MM.1S (cell line): ENCODE measurements around the gene OSBPL1A.

Experiments used
- DNase-seq: peaks from one replicate; pipeline ENCODE4 v3.0.0-alpha.2; 2015
- H2AFZ ChIP-seq: fragments of 300-600 bp; sonication (generic); 2 replicates; pipeline ENCODE4 v1.6.0; 2016; ENCODE audit warnings: antibody characterized with exemption, low read length
- H3F3A ChIP-seq: fragments of 300-600 bp; sonication (generic); 2 replicates; pipeline ENCODE4 v1.6.1; 2016; ENCODE audit warnings: mild to moderate bottlenecking, antibody characterized with exemption, low read length, moderate library complexity, mixed read lengths; ENCODE audit not compliant: insufficient read depth
- H3K27ac ChIP-seq: fragments of 300-600 bp; sonication (generic); 2 replicates; pipeline ENCODE4 v1.5.1; 2016; ENCODE audit warnings: mild to moderate bottlenecking, low read length
- H3K27me3 ChIP-seq: fragments of 300-600 bp; sonication (generic); replicated peaks from 2 replicates; pipeline ENCODE4 v1.6.0; 2016; ENCODE audit warnings: low read length; ENCODE audit not compliant: insufficient read depth
- H3K36me3 ChIP-seq: fragments of 300-600 bp; sonication (generic); replicated peaks from 2 replicates; pipeline ENCODE4 v1.6.1; 2016; ENCODE audit warnings: mild to moderate bottlenecking, low read length, mixed read lengths; ENCODE audit not compliant: insufficient read depth
- H3K4me1 ChIP-seq: fragments of 300-600 bp; sonication (generic); 2 replicates; pipeline ENCODE4 v1.6.1; 2016; ENCODE audit warnings: low read length, mixed read lengths
- H3K4me2 ChIP-seq: fragments of 300-600 bp; sonication (generic); 2 replicates; pipeline ENCODE4 v1.6.0; 2016; ENCODE audit warnings: low read depth, low read length
- H3K4me3 ChIP-seq: fragments of 300-600 bp; sonication (generic); 2 replicates; pipeline ENCODE4 v1.5.1; 2016; ENCODE audit warnings: low read length, mixed read lengths
- H3K79me2 ChIP-seq: fragments of 300-600 bp; sonication (generic); 2 replicates; pipeline ENCODE4 v1.6.1; 2016; ENCODE audit warnings: mixed run types, low read length, mixed read lengths
- H3K9ac ChIP-seq: fragments of 300-600 bp; sonication (generic); 2 replicates; pipeline ENCODE4 v1.6.1; 2016; ENCODE audit warnings: low read length, mixed read lengths
- H3K9me2 ChIP-seq: fragments of 300-600 bp; sonication (generic); replicated peaks from 2 replicates; pipeline ENCODE4 v1.6.1; 2016; ENCODE audit warnings: mild to moderate bottlenecking, low read length, mixed read lengths; ENCODE audit not compliant: insufficient read depth
- H3K9me3 ChIP-seq: fragments of 300-600 bp; sonication (generic); replicated peaks from 2 replicates; pipeline ENCODE4 v1.6.1; 2016; ENCODE audit warnings: mild to moderate bottlenecking, low read length, mixed read lengths; ENCODE audit not compliant: insufficient read depth
- H4K20me1 ChIP-seq: fragments of 300-600 bp; sonication (generic); 2 replicates; pipeline ENCODE4 v1.6.1; 2016; ENCODE audit warnings: mild to moderate bottlenecking, low read length, moderate library complexity, mixed read lengths; ENCODE audit not compliant: insufficient read depth
- EZH2 ChIP-seq: fragments of 300-600 bp; sonication (generic); optimal IDR thresholded peaks from 2 replicates; pipeline ENCODE3; 2017; ENCODE audit warnings: low read depth, mild to moderate bottlenecking, antibody characterized with exemption, low read length, mixed read lengths
- EZH2phosphoT487 ChIP-seq: fragments of 300-600 bp; sonication (generic); IDR thresholded peaks from 2 replicates; pipeline ENCODE4 v1.6.1; 2018; ENCODE audit warnings: antibody characterized with exemption, low read length
- TF ChIP-seq, protein P1 (sequence below): fragments of 300-600 bp; sonication (generic); IDR thresholded peaks from 2 replicates; pipeline ENCODE4 v1.5.1; 2016; ENCODE audit warnings: antibody characterized with exemption, low read length, mixed read lengths

The OSBPL1A gene

GRCh38 chr18:24322584-24323136 lies 75.0 kb downstream of the OSBPL1A start:
- DNase-seq: no peak
- Histone ChIP-seq H3K79me2 (no peaks in the 10 kb centered on the region), H3K9me3 (no peaks in the 10 kb centered on the region), H3K27ac (no peak overlapping the region), H3K9me2 (no peaks in the 10 kb centered on the region), H3K27me3 (no peaks in the 10 kb centered on the region), H3K4me1 (no peaks in the 10 kb centered on the region), H3K36me3 (no peaks in the 10 kb centered on the region), H3K9ac (no peak overlapping the region), H3K4me3 (no peak overlapping the region), H4K20me1 (no peaks in the 10 kb centered on the region), H2AFZ (no peak overlapping the region), H3K4me2 (no peak overlapping the region), H3F3A (no peaks in the 10 kb centered on the region)
- TF ChIP-seq, protein P1, sequence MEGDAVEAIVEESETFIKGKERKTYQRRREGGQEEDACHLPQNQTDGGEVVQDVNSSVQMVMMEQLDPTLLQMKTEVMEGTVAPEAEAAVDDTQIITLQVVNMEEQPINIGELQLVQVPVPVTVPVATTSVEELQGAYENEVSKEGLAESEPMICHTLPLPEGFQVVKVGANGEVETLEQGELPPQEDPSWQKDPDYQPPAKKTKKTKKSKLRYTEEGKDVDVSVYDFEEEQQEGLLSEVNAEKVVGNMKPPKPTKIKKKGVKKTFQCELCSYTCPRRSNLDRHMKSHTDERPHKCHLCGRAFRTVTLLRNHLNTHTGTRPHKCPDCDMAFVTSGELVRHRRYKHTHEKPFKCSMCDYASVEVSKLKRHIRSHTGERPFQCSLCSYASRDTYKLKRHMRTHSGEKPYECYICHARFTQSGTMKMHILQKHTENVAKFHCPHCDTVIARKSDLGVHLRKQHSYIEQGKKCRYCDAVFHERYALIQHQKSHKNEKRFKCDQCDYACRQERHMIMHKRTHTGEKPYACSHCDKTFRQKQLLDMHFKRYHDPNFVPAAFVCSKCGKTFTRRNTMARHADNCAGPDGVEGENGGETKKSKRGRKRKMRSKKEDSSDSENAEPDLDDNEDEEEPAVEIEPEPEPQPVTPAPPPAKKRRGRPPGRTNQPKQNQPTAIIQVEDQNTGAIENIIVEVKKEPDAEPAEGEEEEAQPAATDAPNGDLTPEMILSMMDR: no peak
- no peak for TF ChIP-seq EZH2phosphoT487
- TF ChIP-seq EZH2: no peak

DNA sequence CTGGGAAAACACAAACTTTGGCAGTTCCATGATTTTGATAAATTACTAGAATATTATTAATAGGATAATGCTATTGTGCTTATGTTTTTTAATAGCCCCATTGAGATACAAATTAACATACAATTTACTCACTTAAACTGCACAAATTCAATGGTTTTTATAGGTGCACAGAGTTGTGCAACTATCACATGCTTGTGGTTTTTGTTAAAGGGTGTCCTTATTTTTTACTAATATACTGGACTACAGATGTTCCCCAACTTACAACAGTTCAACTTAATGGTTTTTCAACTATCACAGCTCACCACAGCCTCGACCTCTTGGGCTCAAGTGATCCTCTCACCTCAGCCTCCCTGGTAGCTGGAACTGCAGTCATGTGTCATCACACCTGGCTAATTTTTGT lies 76.6 kb downstream of the OSBPL1A start:
- TF ChIP-seq, protein P1: no peak
- TF ChIP-seq EZH2: no peak
- no peak for TF ChIP-seq EZH2phosphoT487
- H2AFZ ChIP-seq: no peak overlapping the region
- no peaks in the 10 kb centered on the region for H3K27me3 ChIP-seq
- H3K4me3 ChIP-seq: no peak overlapping the region
- no peak overlapping the region for H3K9ac ChIP-seq
- no peaks in the 10 kb centered on the region for H3K79me2 ChIP-seq
- H3F3A ChIP-seq: no peaks in the 10 kb centered on the region
- no peak for DNase-seq
- no peaks in the 10 kb centered on the region for H3K9me2 ChIP-seq
- H3K4me1 ChIP-seq: no peaks in the 10 kb centered on the region
- H3K9me3 ChIP-seq: no peaks in the 10 kb centered on the region
- no peak overlapping the region for H3K4me2 ChIP-seq
- H3K36me3 ChIP-seq: no peaks in the 10 kb centered on the region
- no peaks in the 10 kb centered on the region for H4K20me1 ChIP-seq
- H3K27ac ChIP-seq: no peak overlapping the region

DNA sequence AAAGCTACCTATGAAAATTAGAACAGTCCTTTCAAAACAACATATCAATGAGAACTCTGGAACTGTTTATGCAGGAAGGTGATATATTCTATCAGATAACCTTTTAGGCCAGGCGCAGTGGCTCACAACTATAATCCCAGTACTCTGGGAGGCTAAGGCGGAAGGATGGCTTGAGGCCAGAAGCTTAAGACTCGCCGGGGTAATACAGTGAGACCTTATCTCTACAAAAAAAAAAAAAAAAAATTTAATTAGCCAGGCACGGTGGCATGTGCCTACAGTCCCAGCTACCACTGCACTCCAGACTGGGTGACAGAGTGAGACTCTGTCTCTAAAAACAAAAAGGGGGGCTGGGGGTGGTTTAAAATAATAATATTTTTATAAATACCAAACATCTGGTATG lies 77.9 kb downstream of the OSBPL1A start:
- no peak for DNase-seq
- Histone ChIP-seq H3K4me2 (no peak overlapping the region), H3K9me3 (no peaks in the 10 kb centered on the region), H3K36me3 (no peaks in the 10 kb centered on the region), H2AFZ (no peak overlapping the region), H3K9me2 (no peaks in the 10 kb centered on the region), H3K27ac (no peak overlapping the region), H3K4me3 (no peak overlapping the region), H3K9ac (no peak overlapping the region), H3K4me1 (no peaks in the 10 kb centered on the region), H3F3A (no peaks in the 10 kb centered on the region), H4K20me1 (no peaks in the 10 kb centered on the region), H3K79me2 (no peaks in the 10 kb centered on the region), H3K27me3 (no peaks in the 10 kb centered on the region)
- no peak for TF ChIP-seq EZH2phosphoT487
- no peak for TF ChIP-seq EZH2
- TF ChIP-seq, protein P1: no peak
